LNCAP (cell line): ENCODE data around the gene MAP2K2.

ENCODE experiments used
- CTCF ChIP-seq: fragments of 450-650 bp; IDR thresholded peaks from 2 replicates; pipeline ENCODE4 v1.5.1; 2017; ENCODE audit warnings: mild to moderate bottlenecking

MAP2K2 gene

GRCh38 chr19:4090356-4091220 is 33.3 kb downstream of the MAP2K2 start:
- TF ChIP-seq CTCF: no peak

GRCh38 chr19:4089946-4090345 is 34.0 kb downstream of the MAP2K2 start:
- no peak for TF ChIP-seq CTCF

- TF ChIP-seq CTCF: no peak
These were observed 34.5 kb downstream of the MAP2K2 start for GRCh38 chr19:4089400-4089908.

- TF ChIP-seq CTCF: no peak
These were observed 34.9 kb downstream of the MAP2K2 start for GRCh38 chr19:4088975-4089374.

- TF ChIP-seq CTCF: no peak
These were observed 35.9 kb downstream of the MAP2K2 start for GRCh38 chr19:4087787-4088679.

GRCh38 chr19:4086411-4086867 is 37.5 kb downstream of the MAP2K2 start:
- no peak for TF ChIP-seq CTCF

GRCh38 chr19:4084547-4084877 is 39.4 kb downstream of the MAP2K2 start:
- TF ChIP-seq CTCF: no peak
